K562 (cell line): Measurements from ENCODE around the gene PI4K2A. TPM values are rescaled to one million over a fixed set of nuclear protein-coding genes. Genes with fewer than 3 reads are reported as not detected.
A peak's percentile ranks its signal among the peaks of the same experiment; 100 is the strongest.

ENCODE experiments used
- ATAC-seq: fragments of 200-7000 bp; cut with Tn5 transposase; 3 replicates; pipeline ENCODE4 v1.9.1; 2020; ENCODE audit warnings: moderate library complexity
- BruUV-seq: library from RNA; stranded (reverse); fragments of 400-500 nt; replicated peaks from 2 replicates; lab custom pipeline; 2021; lab: Mats Ljungman, UMichigan
- CTCF ChIA-PET: fragments of 300-600 bp; formaldehyde crosslinking; extraction: SDS; loops from one replicate; lab custom pipeline; 2021; ENCODE audit warnings: low intra/inter-chr PET ratio; lab: Yijun Ruan, JAX
- POLR2A ChIA-PET: fragments of 300-600, 350-650 bp; sonication (Branson Sonifier 250); formaldehyde crosslinking; extraction: SDS; loops from one replicate; lab custom pipeline; 2021; ENCODE audit warnings: antibody characterized with exemption, inconsistent platforms; lab: Yijun Ruan, JAX
- DNase-seq, 4 experiments: peaks; one replicate each; pipeline versions ENCODE4 v3.0.0 to v3.0.0-alpha.2; 2011 to 2018; ENCODE audit warnings: low spot score in 3 of 4, mixed read lengths in 3 of 4; ENCODE audit errors: extremely low read depth in 1 of 4
- FAIRE-seq: peaks from 2 replicates; lab custom pipeline; 2011; peaks lifted over from hg19 to GRCh38; lab: Jason Lieb, UNC
- H2AFZ ChIP-seq: 2 replicates; pipeline ENCODE4 v1.6.0; 2011; ENCODE audit warnings: low read depth, low read length, control low read depth, inconsistent platforms
- H3K27ac ChIP-seq: fragments of 200-600 bp; 3 replicates; pipeline ENCODE4 v1.8.0; 2011; ENCODE audit warnings: low read depth, mild to moderate bottlenecking, control low read depth, inconsistent platforms, low read length, moderate library complexity, mixed read lengths; ENCODE audit errors: extremely low read depth
- H3K27me3 ChIP-seq, 2 experiments: fragments of 300-600 bp in 1 of 2; 2 replicates in 1 of 2; 3 replicates in 1 of 2; pipeline versions ENCODE4 v1.6.0 to v1.8.0; 2011; ENCODE audit warnings: inconsistent platforms in 2 of 2, low read length in 2 of 2, mild to moderate bottlenecking in 1 of 2, mixed read lengths in 1 of 2, moderate library complexity in 1 of 2; ENCODE audit not compliant: control insufficient read depth in 2 of 2, insufficient read depth in 2 of 2
- H3K36me3 ChIP-seq: fragments of 300-600 bp; 3 replicates; pipeline ENCODE4 v1.8.0; 2011; ENCODE audit warnings: mild to moderate bottlenecking, low read length, inconsistent platforms; ENCODE audit not compliant: control insufficient read depth, insufficient read depth
- H3K4me1 ChIP-seq, 2 experiments: fragments of 200-600 bp in 1 of 2; replicated peaks in 1 of 2; 2 replicates in 1 of 2; 3 replicates in 1 of 2; pipeline versions ENCODE4 v1.5.1 to v1.8.0; 2011; ENCODE audit warnings: inconsistent platforms in 2 of 2, low read length in 2 of 2, mild to moderate bottlenecking in 1 of 2, mixed read lengths in 1 of 2, moderate library complexity in 1 of 2; ENCODE audit not compliant: control insufficient read depth in 2 of 2, insufficient read depth in 2 of 2
- H3K4me2 ChIP-seq: 2 replicates; pipeline ENCODE4 v1.6.1; 2011; ENCODE audit warnings: low read length, control low read depth, inconsistent platforms, mixed read lengths; ENCODE audit not compliant: insufficient read depth
- H3K4me3 ChIP-seq: fragments of 200-600 bp; sonication (generic), shearing (Covaris generic); 2 replicates; pipeline ENCODE4 v1.5.1; 2016; ENCODE audit warnings: control low read depth, inconsistent platforms
- H3K79me2 ChIP-seq: fragments of 200-600 bp; 3 replicates; pipeline ENCODE4 v1.8.0; 2011; ENCODE audit warnings: low read length, inconsistent platforms; ENCODE audit not compliant: control insufficient read depth, insufficient read depth
- H3K9ac ChIP-seq, 2 experiments: 2 replicates each; pipeline versions ENCODE4 v1.6.0 to v1.6.1; 2011; ENCODE audit warnings: low read depth in 2 of 2, low read length in 2 of 2, control low read depth in 1 of 2, inconsistent platforms in 1 of 2, mild to moderate bottlenecking in 1 of 2, mixed read lengths in 1 of 2; ENCODE audit not compliant: insufficient read depth in 1 of 2
- H3K9me1 ChIP-seq: one replicate; pipeline ENCODE4 v1.6.0; 2011; ENCODE audit warnings: inconsistent platforms, mild to moderate bottlenecking, low read length, moderate library complexity; ENCODE audit not compliant: control insufficient read depth, insufficient read depth
- H3K9me3 ChIP-seq: replicated peaks from 2 replicates; pipeline ENCODE4 v1.5.1; 2011; ENCODE audit warnings: low read depth, low read length, inconsistent platforms; ENCODE audit not compliant: control insufficient read depth, insufficient read depth
- H4K20me1 ChIP-seq: replicated peaks from 2 replicates; pipeline ENCODE4 v1.6.1; 2011; ENCODE audit warnings: low read length, inconsistent platforms, mixed read lengths; ENCODE audit not compliant: control insufficient read depth, insufficient read depth
- CTCF ChIP-seq, 3 experiments: IDR thresholded peaks in 2 of 3; conservative IDR thresholded peaks in 1 of 3; 2 replicates each; pipeline ENCODE4 v1.5.1; 2011 to 2012; ENCODE audit warnings: low read length in 3 of 3, mild to moderate bottlenecking in 3 of 3, control low read depth in 2 of 3, improper control_type of control experiment in 1 of 3, inconsistent platforms in 1 of 3, low read depth in 1 of 3, mixed read lengths in 1 of 3, moderate library complexity in 1 of 3; ENCODE audit not compliant: insufficient read depth in 2 of 3
- DEAF1 ChIP-seq: fragments of 450-650 bp; formaldehyde crosslinking; IDR thresholded peaks from 2 replicates; pipeline ENCODE4 v1.4.0; 2020; ENCODE audit warnings: mild to moderate bottlenecking, moderate library complexity
- NFRKB ChIP-seq: fragments of 450-650 bp; IDR thresholded peaks from 2 replicates; pipeline ENCODE4 v1.6.1; 2016; ENCODE audit warnings: low read depth
- SMC3 ChIP-seq: conservative IDR thresholded peaks from 2 replicates; pipeline ENCODE4 v1.6.1; 2011; ENCODE audit warnings: low read depth, low read length, improper control_type of control experiment; ENCODE audit not compliant: insufficient read depth
- U2AF1 ChIP-seq: fragments of 200-400 bp; formaldehyde crosslinking; optimal IDR thresholded peaks from 2 replicates; pipeline ENCODE3; 2017; ENCODE audit warnings: mild to moderate bottlenecking, low read depth, low read length, moderate library complexity
- ZBTB17 ChIP-seq: fragments of 450-650 bp; formaldehyde crosslinking; IDR thresholded peaks from 2 replicates; pipeline ENCODE4 v1.4.0; 2020; ENCODE audit warnings: mild to moderate bottlenecking
- ZNF347 ChIP-seq: fragments of 450-650 bp; formaldehyde crosslinking; IDR thresholded peaks from 2 replicates; pipeline ENCODE4 v1.4.0; 2020; ENCODE audit warnings: low read depth, mild to moderate bottlenecking, moderate library complexity
- WGBS: fragments of 100-300 bp; shearing (Covaris generic); methylation state at CpG from one replicate; pipeline ENCODE4 v1.1.6; 2016; ENCODE audit warnings: low coverage, mixed read lengths; ENCODE audit not compliant: insufficient coverage; ENCODE audit errors: missing lambda C conversion rate; 5-methylcytosine and 5-hydroxymethylcytosine counted together
- in situ Hi-C: fragments of 300-500 bp; cut with MboI; formaldehyde crosslinking; loops from 4 replicates; pipeline ENCODE4 v1.15.0; 2018; ENCODE audit warnings: inconsistent platforms, mixed read lengths
- intact Hi-C: fragments of 100-400 bp; cut with micrococcal nuclease; formaldehyde crosslinking; loops from 2 replicates; pipeline ENCODE4 v1.14.2; 2022
- polyA plus RNA-seq, 8 experiments: library from polyadenylated mRNA; depleted of rRNA in 4 of 8; stranded (reverse) in 5 of 8; unstranded in 3 of 8; fragments of >200 nt; fragmentation: Nextera tagmentation in 2 of 8; fragmentation: Illumina TruSeq in 1 of 8; extraction: Ambion mirVana in 2 of 8; extraction: Trizol in 1 of 8; gene quantifications; 2 replicates each; pipeline versions ENCODE4 v1.2.1 to v1.2.3, GENCODE V29; 2011 to 2014; ENCODE audit warnings: inconsistent platforms in 1 of 8, missing spikeins in 1 of 8
- total RNA-seq, 7 experiments: library from RNA; depleted of rRNA in 6 of 7; stranded (reverse); fragments of >200 nt in 6 of 7; fragmentation: Illumina TruSeq in 2 of 7; extraction: Trizol in 2 of 7; gene quantifications; 2 replicates each; pipeline versions ENCODE4 v1.2.1 to v1.2.3, GENCODE V29; 2011 to 2021; ENCODE audit warnings: low replicate concordance in 1 of 7

Gene PI4K2A
- total and polyA plus RNA-seq, 9 of the 15 experiments (the other 6 are each of a cell fraction or from before 2014, with no cell fraction given) = 4.4 to 28.4 (median 16.5) TPM

GRCh38 chr10:97701438-97702069 is 61.1 kb downstream of the PI4K2A start (continued):
- TF ChIP-seq DEAF1 (CRISPR knock-in tag) = peak; percentile 47; the same call in 1 of the 2 replicates
- TF ChIP-seq NFRKB = no peak
- TF ChIP-seq ZBTB17 (CRISPR knock-in tag) = no peak
- peak; percentile 79 for TF ChIP-seq SMC3
- TF ChIP-seq CTCF (IDR thresholded peaks at IDR 0.05 in 2 of 3, conservative IDR thresholded peaks at IDR 0.05 in 1 of 3; ENCODE audit: insufficient read depth in 2 of 3, low read depth in 1 of 3, low read length in 3 of 3) = peak; percentile 74 to 90 (median 87)

GRCh38 chr10:97703398-97704067 is 63.1 kb downstream of the PI4K2A start:
- no peak for DNase-seq
- in situ Hi-C loops = no loop called here
- intact Hi-C loops = no loop called here
- Histone ChIP-seq H3K79me2 (no peaks in the 10 kb centered on the region), H2AFZ (no peak overlapping the region), H3K9me1 (no peaks in the 10 kb centered on the region), H3K36me3 (no peaks in the 10 kb centered on the region), H3K4me1 (peaks cover 0 to 3% of the 10 kb centered on the region in 2 experiments; a peak in 4 of 5 replicates), H3K4me2 (no peak overlapping the region), H3K27ac (no peak overlapping the region), H3K27me3 (no peaks in the 10 kb centered on the region), H3K9ac (no peak overlapping the region), H4K20me1 (no peaks in the 10 kb centered on the region), H3K9me3 (no peaks in the 10 kb centered on the region), H3K4me3 (no peak overlapping the region)
- TF ChIP-seq U2AF1 (no peak), ZNF347 (CRISPR knock-in tag) (no peak)
- 50% methylated on average over 5 of the region's 7 CpGs for WGBS
- ChIA-PET CTCF (no interaction called here), POLR2A (interaction anchor here (0.7 to 1.4 kb wide), 4 partner anchors 12 to 1782 kb away, joined by 3 read pairs; partner anchors contain the start of gene AVPI1)
- BruUV-seq = no TSS peak
- ATAC-seq = no peak
- no peak for FAIRE-seq
